ENCODE results near the gene KRT1.

KRT1 gene

DNA sequence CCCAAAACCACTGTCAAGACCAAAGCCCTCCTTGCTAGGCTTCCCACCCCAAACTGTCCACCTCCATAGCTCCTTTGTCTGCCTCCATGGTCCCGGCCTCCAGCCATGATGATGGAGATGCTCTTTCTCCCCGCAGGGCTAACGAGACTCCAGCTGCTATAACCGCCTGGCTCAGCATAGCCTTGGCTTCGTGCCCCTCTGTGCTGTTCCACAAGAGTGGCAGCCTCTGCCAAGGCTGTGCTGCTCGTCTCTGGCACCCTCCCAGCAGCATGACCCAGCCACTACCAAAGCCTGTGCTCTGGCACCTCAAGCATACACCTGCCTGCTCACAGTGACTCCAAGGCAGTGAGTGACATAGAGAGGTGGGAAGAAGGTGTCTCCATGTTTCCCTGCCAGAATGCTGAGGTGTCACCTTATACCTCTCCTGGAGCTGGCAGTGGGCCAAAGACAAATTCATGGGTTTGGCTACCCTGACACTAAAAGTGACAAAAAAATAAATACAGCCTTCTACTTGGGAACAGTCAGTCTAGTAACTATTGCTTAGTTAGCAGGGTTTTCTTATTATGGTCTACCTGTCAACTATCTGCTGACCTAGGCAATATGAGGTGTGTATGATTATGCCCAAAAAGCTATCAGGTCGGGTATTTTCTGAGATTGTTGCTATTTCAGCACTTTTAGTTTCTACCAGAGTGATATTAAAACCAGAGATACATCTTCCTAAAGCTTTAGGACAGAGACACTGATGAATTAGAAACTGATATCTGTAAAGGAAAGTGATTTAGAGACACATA lies 45.7 kb downstream of the KRT1 start:
- ATAC-seq: no peak

DNA sequence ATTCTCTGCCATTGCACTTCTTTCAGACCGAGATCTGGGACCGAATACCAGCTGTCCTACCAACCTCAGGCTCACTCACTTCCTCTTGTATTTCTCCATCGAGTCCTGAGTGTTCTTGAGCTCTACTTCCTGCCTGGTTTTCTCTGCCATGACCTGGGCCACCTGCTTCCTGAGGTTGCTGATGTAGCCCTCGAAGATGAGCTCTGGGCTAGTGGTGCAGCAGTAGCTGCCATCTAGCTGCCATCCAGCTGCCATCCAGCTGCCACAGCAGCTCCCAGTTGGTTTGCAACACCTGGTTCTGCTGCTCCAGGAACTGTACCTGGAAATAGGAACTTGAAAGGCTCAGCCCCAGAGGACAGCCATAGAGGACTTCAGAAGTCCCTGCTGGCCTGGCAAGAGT lies 46.8 kb downstream of the KRT1 start:
- ATAC-seq: no peak
- peak; percentile 7 for DNase-seq

More for the DNA sequence above, 45.7 kb downstream of the KRT1 start:
- DNase-seq: no peak

DNA sequence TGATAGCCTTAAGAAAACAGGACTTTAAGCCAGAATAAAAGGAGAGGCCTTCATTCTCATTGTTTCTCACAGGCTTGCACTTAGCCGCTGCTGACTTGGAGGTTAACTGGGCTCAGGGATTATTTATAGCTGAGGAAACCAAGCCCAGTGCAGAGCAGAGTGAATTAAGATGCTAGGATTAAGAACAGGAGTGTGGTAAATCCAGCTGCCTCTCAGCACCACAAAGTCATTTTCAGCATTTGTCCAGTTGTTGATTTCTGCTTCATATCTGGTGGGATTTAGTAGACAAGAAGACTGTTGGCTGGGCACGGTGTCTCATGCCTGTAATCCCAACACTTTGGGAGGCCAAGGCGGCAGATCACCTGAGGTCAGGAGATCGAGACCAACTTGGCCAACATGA lies 47.6 kb downstream of the KRT1 start:
- DNase-seq: no peak
- ATAC-seq: no peak

DNA sequence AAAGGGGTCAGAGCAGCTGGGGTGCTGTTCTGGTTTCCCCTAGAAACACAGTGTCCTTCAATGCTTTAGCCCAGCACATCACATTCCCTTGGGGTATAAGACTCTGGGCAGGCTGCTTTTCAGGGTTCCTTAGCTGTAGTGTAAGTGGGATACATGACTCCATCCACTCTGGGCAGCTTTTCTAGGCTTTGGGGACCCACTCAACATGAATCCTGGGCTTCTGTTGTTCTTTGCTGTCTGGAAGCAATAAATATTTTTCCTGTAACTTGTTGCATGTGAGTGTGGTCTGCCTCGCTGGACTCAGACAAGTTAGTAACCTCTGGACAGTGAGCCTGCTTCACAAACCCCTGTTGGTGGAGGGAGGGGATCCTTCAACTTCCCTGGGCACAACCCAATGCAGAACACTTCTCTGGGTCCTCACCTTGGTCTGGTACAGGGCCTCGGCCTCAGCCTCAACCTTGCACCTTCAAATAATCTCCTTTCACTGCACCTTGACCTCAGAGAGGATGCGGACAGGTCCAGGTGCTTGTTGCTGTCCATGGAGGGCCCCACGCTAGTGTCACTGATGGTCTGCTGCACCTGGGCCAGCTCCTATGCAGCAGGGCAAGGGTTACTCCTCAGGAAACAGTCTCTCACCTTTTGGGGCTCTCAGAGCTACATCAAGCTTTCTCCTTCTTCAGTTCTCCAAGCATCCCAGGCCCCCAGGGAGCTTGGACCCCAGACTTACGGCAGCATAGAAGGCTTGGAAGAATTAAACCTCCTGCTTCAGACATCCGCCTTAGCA lies 48.3 kb downstream of the KRT1 start:
- ATAC-seq (no peak), DNase-seq (no peak)

DNA sequence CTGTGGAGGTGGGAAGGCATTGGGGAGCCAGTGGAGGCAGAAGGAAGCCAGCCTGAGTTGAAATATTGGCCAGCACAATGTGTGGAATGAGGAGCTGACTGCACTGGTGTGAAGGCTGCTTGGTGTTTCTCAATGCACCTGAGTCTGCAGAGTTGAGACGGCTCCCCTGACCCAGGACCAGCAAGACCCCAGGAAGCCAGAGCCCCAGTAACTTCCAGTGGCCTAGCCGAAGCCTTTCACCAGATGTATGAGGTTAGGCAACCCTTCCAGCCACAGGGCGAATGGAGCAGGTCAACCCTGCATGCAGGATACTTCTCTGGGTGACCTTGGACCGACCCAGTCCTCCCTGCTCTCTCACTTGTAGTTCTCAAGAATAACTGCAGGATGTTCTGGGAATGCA lies 48.9 kb downstream of the KRT1 start:
- ATAC-seq (no peak), DNase-seq (no peak)

DNA sequence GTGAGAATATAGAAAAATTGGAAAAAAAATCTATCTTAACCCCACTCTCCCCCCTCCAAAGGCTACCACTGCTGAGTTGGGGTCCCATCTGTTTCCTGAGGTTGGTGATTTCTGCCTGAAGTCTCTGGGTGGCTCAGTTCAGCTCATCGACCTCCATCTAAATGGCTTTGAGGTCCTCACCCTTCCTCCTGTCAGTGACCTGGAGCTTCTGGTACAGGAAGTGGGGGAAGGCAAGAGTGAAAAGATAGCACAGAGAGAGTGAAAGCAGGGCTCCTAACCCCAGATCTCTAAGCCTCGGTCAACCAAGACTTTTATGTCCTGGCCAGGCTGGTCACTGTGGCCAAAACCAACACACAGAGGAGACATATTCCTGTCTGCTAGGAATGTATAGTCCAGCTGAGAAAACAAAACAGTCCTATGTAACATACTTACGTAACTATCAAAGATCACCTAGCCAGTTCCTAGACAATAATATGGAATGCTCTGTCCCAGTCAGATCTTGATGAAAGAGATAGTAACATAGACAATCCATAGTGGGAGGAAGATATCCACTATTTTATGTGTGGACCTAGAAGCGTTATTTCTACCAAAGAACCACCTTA lies 49.5 kb downstream of the KRT1 start:
- ATAC-seq (no peak), DNase-seq (no peak)

DNA sequence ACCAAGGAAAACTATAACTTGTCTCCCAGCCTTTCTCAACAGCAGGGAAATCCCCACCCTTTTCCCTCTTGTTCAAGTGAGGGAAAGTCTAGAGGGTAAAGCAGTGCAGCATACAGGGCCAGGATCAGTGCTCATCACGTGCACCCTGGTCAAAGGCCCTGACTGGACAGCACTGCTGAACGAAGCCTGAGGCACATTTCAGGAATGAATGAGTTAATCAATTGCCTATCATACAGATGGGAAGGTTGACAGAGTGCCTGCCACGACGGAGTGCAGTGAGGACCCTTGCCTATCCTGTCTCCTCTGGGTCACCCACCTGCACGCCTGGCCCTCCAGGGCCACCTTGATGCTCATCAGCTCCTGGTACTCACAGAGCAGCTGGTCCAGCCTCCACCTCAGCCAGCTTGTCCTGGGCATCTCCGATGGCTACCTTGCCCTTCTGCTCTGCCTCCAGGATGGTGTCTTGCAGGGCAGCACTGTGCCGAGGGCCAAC lies 50.2 kb downstream of the KRT1 start:
- no peak for DNase-seq
- ATAC-seq: no peak

DNA sequence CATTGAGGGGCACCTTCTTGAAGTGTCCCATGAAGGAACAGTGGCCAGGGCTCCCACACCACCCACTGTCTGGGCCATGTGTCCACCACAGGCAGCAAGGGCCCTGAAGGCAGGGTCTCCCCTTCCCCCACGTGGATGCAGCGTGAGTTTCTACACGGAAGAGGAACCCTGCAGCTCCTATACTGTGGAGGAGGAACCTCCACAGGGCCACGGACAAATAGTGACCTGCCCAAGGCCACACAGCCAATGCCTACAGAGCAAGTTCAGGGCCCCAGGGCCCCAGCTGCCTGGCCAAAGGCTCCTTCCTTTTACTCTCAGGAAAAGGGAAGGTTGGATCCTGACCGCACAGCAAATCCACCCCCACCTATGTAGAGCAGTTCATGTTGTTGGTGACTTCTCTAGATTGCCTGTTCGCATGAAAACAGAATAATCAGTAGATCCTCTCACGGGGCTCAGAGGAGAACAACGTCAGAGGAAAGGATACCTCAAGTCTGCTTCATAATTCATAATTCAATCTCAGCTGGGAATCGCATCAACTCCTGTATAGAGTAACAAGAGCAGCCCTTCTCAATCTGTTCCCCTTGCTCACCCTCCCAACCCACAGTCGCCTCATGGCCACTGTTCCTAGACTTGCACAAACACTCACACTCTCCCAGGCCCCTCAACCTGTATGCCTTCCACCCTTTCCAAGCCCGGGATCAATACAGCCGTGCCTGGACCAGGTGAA lies 50.8 kb downstream of the KRT1 start:
- ATAC-seq: no peak
- DNase-seq: no peak

- no peak for ATAC-seq
- DNase-seq: no peak
Observed at GRCh38 chr12:52628841-52629240, 51.4 kb downstream of the KRT1 start.

DNA sequence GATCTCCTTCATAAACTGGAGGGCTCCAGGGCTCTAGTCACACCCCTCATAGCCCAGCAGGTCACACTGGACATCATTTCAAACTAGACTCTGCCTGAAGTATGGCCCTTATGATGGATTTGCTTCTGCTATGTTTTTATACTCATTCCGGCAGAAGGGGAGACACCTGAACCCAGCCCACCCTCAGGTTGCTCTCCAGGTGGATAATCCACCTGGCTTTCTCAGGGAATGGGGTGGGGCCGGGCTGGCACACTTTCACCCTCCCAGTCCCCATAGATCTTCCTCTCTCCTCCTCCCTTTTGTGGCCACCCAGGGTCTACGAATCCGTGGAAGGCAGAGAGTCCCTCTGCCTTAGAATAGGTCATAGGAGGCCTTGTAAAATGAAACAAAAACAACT lies 52.1 kb downstream of the KRT1 start:
- no peak for DNase-seq

DNA sequence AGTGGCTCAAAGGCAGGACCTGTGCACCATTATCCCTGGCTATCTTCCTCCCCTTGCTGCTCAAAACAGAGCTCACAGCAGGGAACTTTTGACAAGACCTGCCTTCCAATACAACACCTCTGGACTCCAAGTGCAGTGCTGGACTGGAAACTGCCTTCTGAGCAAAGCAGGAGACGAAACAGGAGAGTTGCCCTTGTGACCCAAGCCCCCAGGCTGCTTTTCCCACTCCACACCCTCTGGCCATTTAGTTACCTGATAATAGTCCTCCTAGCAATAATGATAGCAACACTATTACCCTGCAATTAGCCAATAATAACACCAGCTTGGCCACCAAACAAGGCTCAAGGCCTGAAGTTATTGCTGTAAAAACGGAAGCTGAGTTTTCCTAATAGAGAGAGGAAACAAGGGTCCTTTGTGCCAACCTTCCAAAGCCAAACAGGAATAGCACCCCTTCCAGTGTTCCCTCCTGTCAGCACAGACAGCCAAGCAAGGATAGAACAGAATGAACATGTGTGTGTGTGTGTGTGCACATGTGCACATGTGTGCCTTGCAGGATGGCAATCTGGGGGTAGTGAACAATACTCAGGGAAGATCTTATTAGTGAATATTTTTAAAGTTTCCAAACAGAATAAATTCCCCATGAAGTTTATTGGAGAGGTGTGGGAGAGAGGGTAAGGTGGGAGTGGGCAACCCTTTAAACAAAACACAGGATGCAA lies 52.7 kb downstream of the KRT1 start:
- ATAC-seq (no peak), DNase-seq (no peak)

More for the DNA sequence above, 52.1 kb downstream of the KRT1 start:
- ATAC-seq: no peak
